ENCODE results near the gene CCDC93. TPM values are rescaled to one million over a fixed set of nuclear protein-coding genes. Genes with fewer than 3 reads are reported as not detected.
A peak's percentile ranks its signal among the peaks of the same experiment; 100 is the strongest.

The CCDC93 gene
- total RNA-seq, 1 donor from 2014 or later: 64.5 TPM

- Mint-ChIP-seq H3K27ac (ENCODE audit: unreplicated experiment) (no peak overlapping the region), H3K9me3 (ENCODE audit: unreplicated experiment) (no peaks in the 10 kb centered on the region), H3K4me1 (ENCODE audit: unreplicated experiment) (peaks cover 31% of the 10 kb centered on the region), H3K4me3 (ENCODE audit: unreplicated experiment) (no peak overlapping the region), H3K27me3 (ENCODE audit: unreplicated experiment) (peaks cover 2% of the 10 kb centered on the region), H3K36me3 (ENCODE audit: low read depth, unreplicated experiment) (peaks cover 12% of the 10 kb centered on the region)
- TF ChIP-seq CTCF (IDR thresholded peaks at IDR 0.05; ENCODE audit: unreplicated experiment): no peak
- DNase-seq (ENCODE audit: low spot score): no peak
These were observed 3.4 kb downstream of the CCDC93 start for GRCh38 chr2:118010473-118010872.

- no peak overlapping the region for H3K27ac Mint-ChIP-seq (ENCODE audit: unreplicated experiment)
- no peak for DNase-seq (ENCODE audit: low spot score)
- H3K4me1 Mint-ChIP-seq (ENCODE audit: unreplicated experiment): peaks cover 15% of the 10 kb centered on the region
- peaks cover 2% of the 10 kb centered on the region for H3K27me3 Mint-ChIP-seq (ENCODE audit: unreplicated experiment)
- peaks cover 16% of the 10 kb centered on the region for H3K36me3 Mint-ChIP-seq (ENCODE audit: low read depth, unreplicated experiment)
- H3K4me3 Mint-ChIP-seq (ENCODE audit: unreplicated experiment): no peak overlapping the region
- TF ChIP-seq CTCF (IDR thresholded peaks at IDR 0.05; ENCODE audit: unreplicated experiment): no peak
- no peaks in the 10 kb centered on the region for H3K9me3 Mint-ChIP-seq (ENCODE audit: unreplicated experiment)
These were observed 7.0 kb downstream of the CCDC93 start for GRCh38 chr2:118006861-118007260.

- Mint-ChIP-seq H3K4me3 (ENCODE audit: unreplicated experiment) (no peak overlapping the region), H3K27ac (ENCODE audit: unreplicated experiment) (no peak overlapping the region), H3K27me3 (ENCODE audit: unreplicated experiment) (no peaks in the 10 kb centered on the region), H3K4me1 (ENCODE audit: unreplicated experiment) (peaks cover 12% of the 10 kb centered on the region), H3K36me3 (ENCODE audit: low read depth, unreplicated experiment) (peaks cover 16% of the 10 kb centered on the region), H3K9me3 (ENCODE audit: unreplicated experiment) (no peaks in the 10 kb centered on the region)
- DNase-seq (ENCODE audit: low spot score): no peak
- TF ChIP-seq CTCF (IDR thresholded peaks at IDR 0.05; ENCODE audit: unreplicated experiment): no peak
These were observed 7.5 kb downstream of the CCDC93 start for GRCh38 chr2:118006326-118006725.

GRCh38 chr2:118003396-118003824 lies 10.5 kb downstream of the CCDC93 start:
- H3K4me1 Mint-ChIP-seq (ENCODE audit: unreplicated experiment): peaks cover 5% of the 10 kb centered on the region
- DNase-seq (ENCODE audit: low spot score): peak; percentile 69
- peaks cover 24% of the 10 kb centered on the region for H3K36me3 Mint-ChIP-seq (ENCODE audit: low read depth, unreplicated experiment)
- no peaks in the 10 kb centered on the region for H3K27me3 Mint-ChIP-seq (ENCODE audit: unreplicated experiment)
- H3K27ac Mint-ChIP-seq (ENCODE audit: unreplicated experiment): no peak overlapping the region
- H3K4me3 Mint-ChIP-seq (ENCODE audit: unreplicated experiment): no peak overlapping the region
- no peaks in the 10 kb centered on the region for H3K9me3 Mint-ChIP-seq (ENCODE audit: unreplicated experiment)
- TF ChIP-seq CTCF (IDR thresholded peaks at IDR 0.05; ENCODE audit: unreplicated experiment): peak; percentile 76

GRCh38 chr2:118000041-118000440 lies 13.8 kb downstream of the CCDC93 start:
- Mint-ChIP-seq H3K36me3 (ENCODE audit: low read depth, unreplicated experiment) (peaks cover 32% of the 10 kb centered on the region), H3K4me1 (ENCODE audit: unreplicated experiment) (no peaks in the 10 kb centered on the region), H3K9me3 (ENCODE audit: unreplicated experiment) (no peaks in the 10 kb centered on the region), H3K4me3 (ENCODE audit: unreplicated experiment) (no peak overlapping the region), H3K27ac (ENCODE audit: unreplicated experiment) (no peak overlapping the region), H3K27me3 (ENCODE audit: unreplicated experiment) (no peaks in the 10 kb centered on the region)
- no peak for DNase-seq (ENCODE audit: low spot score)
- no peak for TF ChIP-seq CTCF (IDR thresholded peaks at IDR 0.05; ENCODE audit: unreplicated experiment)
